Peyer's patch (tissue), 4 donors: Measurements from ENCODE around the gene TESMIN.

Experiments used
- POLR2A ChIP-seq, 2 donors: fragments of 450-650 bp; IDR thresholded peaks; one replicate each; pipeline ENCODE4 v1.5.1; 2017; ENCODE audit warnings: antibody characterized with exemption in 2 of 2, mild to moderate bottlenecking in 2 of 2, moderate library complexity in 2 of 2
- TF ChIP-seq, protein P1 (sequence below), 6 experiments: fragments of 450-650 bp in 4 of 6; fragments of 200-600 bp in 2 of 6; sonication (generic) in 1 of 6; IDR thresholded peaks; one replicate each; pipeline ENCODE4 v1.5.1; 2017 to 2019; ENCODE audit warnings: antibody characterized with exemption in 6 of 6, mild to moderate bottlenecking in 3 of 6, moderate library complexity in 1 of 6

- TF ChIP-seq, protein P1, sequence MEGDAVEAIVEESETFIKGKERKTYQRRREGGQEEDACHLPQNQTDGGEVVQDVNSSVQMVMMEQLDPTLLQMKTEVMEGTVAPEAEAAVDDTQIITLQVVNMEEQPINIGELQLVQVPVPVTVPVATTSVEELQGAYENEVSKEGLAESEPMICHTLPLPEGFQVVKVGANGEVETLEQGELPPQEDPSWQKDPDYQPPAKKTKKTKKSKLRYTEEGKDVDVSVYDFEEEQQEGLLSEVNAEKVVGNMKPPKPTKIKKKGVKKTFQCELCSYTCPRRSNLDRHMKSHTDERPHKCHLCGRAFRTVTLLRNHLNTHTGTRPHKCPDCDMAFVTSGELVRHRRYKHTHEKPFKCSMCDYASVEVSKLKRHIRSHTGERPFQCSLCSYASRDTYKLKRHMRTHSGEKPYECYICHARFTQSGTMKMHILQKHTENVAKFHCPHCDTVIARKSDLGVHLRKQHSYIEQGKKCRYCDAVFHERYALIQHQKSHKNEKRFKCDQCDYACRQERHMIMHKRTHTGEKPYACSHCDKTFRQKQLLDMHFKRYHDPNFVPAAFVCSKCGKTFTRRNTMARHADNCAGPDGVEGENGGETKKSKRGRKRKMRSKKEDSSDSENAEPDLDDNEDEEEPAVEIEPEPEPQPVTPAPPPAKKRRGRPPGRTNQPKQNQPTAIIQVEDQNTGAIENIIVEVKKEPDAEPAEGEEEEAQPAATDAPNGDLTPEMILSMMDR (IDR thresholded peaks at IDR 0.05) = no peak
- no peak for TF ChIP-seq POLR2A (IDR thresholded peaks at IDR 0.05)
These were observed 16.2 kb downstream of the TESMIN start for GRCh38 chr11:68735125-68735524.
